Measurements from ENCODE around the gene DLG4. TPM values are rescaled to one million over a fixed set of nuclear protein-coding genes. Genes with fewer than 3 reads are reported as not detected.

The DLG4 gene
- total RNA-seq, 2 donors from 2014 or later, result 3.6 to 9.3 TPM

DNA sequence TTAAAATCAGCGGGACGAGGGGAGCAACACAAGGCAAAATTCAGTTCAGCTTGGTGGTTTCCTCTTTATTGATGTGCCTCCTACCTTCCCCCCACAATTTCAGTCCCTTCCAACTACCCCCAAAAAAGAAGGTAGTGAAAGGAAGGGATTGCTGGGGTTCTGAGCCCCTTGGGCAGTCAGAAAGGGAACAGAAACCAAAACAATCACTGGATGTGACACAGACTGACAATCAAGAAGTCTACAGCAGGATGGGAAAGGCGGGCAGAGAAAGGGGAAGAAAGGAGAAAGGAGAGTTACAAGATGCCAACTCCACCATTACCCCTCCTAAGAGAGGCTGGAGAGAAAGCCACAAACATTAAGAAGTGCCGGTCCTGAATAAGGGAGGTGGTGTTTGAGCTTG is 20.7 kb upstream of the DLG4 start:
- Histone ChIP-seq H3K9me3 (no peaks in the 10 kb centered on the region), H3K27ac (peak overlapping the region in 2 of 4 donors; percentile 98), H3K27me3 (no peaks in the 10 kb centered on the region), H3K36me3 (replicated peaks in 1 of 2; ENCODE audit: insufficient read depth in 1 of 2, low read depth in 2 of 2) (peaks cover 0 to 2% of the 10 kb centered on the region in 2 donors), H3K4me1 (peaks cover 57% of the 10 kb centered on the region), H3K4me3 (no peak overlapping the region)
- DNase-seq, result peak in 1 of 4 donors; percentile 26
- 56 to 64% methylated on average over 4 of the region's 4 CpGs for WGBS, 2 donors
- ATAC-seq, result no peak
- TF ChIP-seq, protein P1, sequence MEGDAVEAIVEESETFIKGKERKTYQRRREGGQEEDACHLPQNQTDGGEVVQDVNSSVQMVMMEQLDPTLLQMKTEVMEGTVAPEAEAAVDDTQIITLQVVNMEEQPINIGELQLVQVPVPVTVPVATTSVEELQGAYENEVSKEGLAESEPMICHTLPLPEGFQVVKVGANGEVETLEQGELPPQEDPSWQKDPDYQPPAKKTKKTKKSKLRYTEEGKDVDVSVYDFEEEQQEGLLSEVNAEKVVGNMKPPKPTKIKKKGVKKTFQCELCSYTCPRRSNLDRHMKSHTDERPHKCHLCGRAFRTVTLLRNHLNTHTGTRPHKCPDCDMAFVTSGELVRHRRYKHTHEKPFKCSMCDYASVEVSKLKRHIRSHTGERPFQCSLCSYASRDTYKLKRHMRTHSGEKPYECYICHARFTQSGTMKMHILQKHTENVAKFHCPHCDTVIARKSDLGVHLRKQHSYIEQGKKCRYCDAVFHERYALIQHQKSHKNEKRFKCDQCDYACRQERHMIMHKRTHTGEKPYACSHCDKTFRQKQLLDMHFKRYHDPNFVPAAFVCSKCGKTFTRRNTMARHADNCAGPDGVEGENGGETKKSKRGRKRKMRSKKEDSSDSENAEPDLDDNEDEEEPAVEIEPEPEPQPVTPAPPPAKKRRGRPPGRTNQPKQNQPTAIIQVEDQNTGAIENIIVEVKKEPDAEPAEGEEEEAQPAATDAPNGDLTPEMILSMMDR (IDR thresholded peaks at IDR 0.05), result no peak
- TF ChIP-seq POLR2A (IDR thresholded peaks at IDR 0.05), result no peak
- intact Hi-C loops (cut with DNase I), result no loop called here

DNA sequence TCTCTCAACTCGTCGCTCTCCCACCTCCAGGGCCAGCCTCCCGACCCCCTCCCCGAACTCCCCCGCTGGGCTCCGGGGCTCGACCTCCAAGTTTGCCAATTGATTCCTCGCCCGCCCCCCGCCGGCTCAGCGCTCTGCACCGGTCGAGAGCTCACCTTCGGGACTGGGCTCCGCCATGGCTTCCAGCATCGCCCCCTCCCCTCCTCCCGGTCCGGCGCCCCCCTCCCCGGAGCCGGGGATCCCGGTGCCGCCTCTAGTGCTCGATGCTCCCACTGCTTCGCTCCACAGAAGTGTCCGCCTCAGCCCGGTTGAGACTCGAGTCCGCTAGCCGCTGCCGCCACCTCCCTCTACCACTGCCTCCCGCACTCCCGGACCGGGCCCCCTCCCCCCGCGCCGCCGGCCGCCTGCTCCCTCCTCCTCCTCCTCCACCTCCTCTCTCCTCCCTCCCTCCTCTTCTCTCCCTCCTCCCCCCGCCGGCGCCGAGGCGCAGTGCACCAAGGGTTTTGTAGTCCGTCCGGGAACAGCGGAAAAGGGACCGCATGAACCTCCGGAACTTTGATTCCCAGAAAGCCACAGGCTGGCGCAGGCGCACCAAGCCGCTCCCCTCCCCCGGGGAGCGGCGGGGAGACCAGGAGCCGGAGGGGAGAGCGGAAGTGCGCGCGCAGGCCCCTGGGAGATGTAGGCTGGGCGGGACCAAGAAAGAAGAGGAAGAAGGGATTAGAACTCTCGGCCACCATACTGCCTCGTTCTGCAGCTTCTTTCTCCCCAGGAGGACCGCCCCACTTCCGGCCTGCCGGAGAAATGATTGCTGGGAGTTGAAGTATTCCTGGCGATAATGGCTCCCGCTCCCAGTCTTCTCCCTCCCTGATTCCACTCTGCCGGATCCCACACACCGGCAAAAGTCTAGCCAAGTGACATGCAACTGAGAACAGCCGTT is 19.7 kb upstream of the DLG4 start, which contains the start of gene PHF23:
Gene PHF23, minus strand, starts transcription at position 367 of the 937 bp plus-strand sequence. Its CDS starts 178 bp downstream, at position 189.
- intact Hi-C loops (cut with DNase I), result no loop called here
- WGBS, 2 donors, result 1% methylated on average over 37 to 70 of the region's 72 CpGs
- Histone ChIP-seq H3K27me3 (no peaks in the 10 kb centered on the region), H3K27ac (peak within 1 kb of the TSS; percentile 78 to 98 (median 92)), H3K36me3 (replicated peaks in 1 of 2; ENCODE audit: insufficient read depth in 1 of 2, low read depth in 2 of 2) (peaks cover 0 to 2% of the 10 kb centered on the region in 2 donors), H3K9me3 (no peaks in the 10 kb centered on the region), H3K4me3 (peak within 1 kb of the TSS; percentile 85 to 90), H3K4me1 (peaks cover 61% of the 10 kb centered on the region)
- TF ChIP-seq, protein P1 (IDR thresholded peaks at IDR 0.05), result peak in 4 of 7 experiments; percentile 18 to 47 (median 42)
- peak in 2 of 3 donors; percentile 70 to 79 for TF ChIP-seq POLR2A (IDR thresholded peaks at IDR 0.05)
- DNase-seq, result peak; percentile 99
- ATAC-seq, result peak; percentile 76

DNA sequence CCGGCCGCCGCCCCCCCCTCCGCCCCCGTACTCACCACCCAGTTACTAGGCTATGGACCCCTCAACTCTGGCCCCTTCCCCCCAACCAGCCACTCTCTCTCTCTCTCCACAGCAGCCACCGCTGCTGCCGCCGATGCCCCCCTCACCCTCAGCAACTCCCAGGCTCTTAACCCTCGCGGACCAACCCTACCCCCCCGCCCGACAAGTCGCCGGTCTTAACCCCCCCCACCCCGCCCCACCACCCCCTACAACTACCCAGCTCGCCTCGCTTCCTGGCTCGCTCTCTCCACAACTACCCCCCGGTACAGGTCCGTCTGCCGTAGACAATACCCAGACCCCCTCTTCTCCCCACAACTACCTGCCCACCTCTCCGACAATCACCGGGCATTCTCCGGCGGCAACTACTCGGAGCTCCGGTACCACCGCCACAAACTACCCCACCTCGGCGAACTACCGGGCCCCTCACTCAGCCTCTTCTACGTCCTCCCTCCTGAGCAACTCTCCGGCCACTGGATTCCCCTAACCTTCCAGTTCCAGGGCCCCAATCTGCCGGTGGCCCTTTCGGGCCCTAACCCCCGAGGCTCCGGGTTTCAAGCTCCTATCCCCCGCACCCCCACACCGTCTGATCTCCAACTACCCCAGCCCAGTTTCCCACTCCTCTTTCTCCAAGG is 18.9 kb upstream of the DLG4 start:
- ATAC-seq (no peak), DNase-seq (peak in 2 of 4 donors; percentile 36 to 44)
- peak overlapping the region; percentile 78 to 93 (median 87) for H3K27ac ChIP-seq
- intact Hi-C loops (cut with DNase I), result no loop called here
- TF ChIP-seq POLR2A (IDR thresholded peaks at IDR 0.05), result no peak
- TF ChIP-seq, protein P1 (IDR thresholded peaks at IDR 0.05), result no peak
- peaks cover 56% of the 10 kb centered on the region for H3K4me1 ChIP-seq
- H3K9me3 ChIP-seq, result no peaks in the 10 kb centered on the region
- H3K36me3 ChIP-seq (replicated peaks in 1 of 2; ENCODE audit: insufficient read depth in 1 of 2, low read depth in 2 of 2), result peaks cover 0 to 2% of the 10 kb centered on the region in 2 donors
- 0 to 1% methylated on average over 28 to 31 of the region's 39 CpGs for WGBS, 2 donors
- peak overlapping the region; percentile 85 to 90 for H3K4me3 ChIP-seq
- H3K27me3 ChIP-seq, result no peaks in the 10 kb centered on the region

DNA sequence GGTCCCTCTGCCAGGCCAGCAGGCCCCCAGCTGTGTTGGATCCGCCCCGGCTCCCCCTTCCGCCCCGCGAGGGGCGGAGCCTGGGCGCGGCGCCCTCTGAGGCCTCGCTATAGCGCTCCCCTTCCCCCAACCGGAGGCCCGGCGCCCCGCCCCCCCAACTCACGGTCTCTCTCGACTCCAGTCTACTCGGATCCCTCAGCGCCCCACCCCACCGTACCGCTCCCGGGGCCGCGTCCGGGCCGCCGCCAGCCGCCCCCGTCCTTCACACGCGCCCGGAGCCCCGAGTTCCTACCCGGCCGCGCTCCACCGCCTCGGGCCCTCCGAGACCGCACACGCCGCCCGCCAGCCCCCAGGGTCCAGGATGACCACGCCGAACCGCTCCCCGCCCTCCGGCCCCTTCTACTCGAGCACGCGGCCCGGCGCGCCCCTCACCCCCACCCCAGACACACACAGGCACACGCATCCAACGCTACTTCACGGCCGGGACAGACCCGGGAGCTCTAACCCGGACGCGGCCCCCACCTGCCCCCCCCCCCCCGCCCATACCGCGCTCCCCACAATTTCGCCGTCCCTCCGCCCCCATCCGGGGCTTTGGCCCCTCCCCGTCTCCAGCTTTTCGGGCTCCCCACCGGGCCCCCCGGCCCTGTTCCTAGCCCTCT is 18.3 kb upstream of the DLG4 start:
- DNase-seq (peak; percentile 76 to 86 (median 82)), ATAC-seq (no peak)
- Histone ChIP-seq H3K36me3 (replicated peaks in 1 of 2; ENCODE audit: insufficient read depth in 1 of 2, low read depth in 2 of 2) (peaks cover 0 to 2% of the 10 kb centered on the region in 2 donors), H3K9me3 (no peaks in the 10 kb centered on the region), H3K27ac (peak overlapping the region; percentile 78 to 93 (median 87)), H3K4me1 (peaks cover 59% of the 10 kb centered on the region), H3K27me3 (no peaks in the 10 kb centered on the region), H3K4me3 (peak overlapping the region; percentile 85 to 90)
- WGBS, 2 donors, result 0 to 1% methylated on average over 20 to 42 of the region's 73 CpGs
- no peak for TF ChIP-seq POLR2A (IDR thresholded peaks at IDR 0.05)
- TF ChIP-seq, protein P1 (IDR thresholded peaks at IDR 0.05), result no peak
- intact Hi-C loops (cut with DNase I), result no loop called here

Measured in body of pancreas (tissue), 4 donors.